GM23338 (cell line): Measurements from ENCODE around the gene OARD1. TPM values are rescaled to one million over a fixed set of nuclear protein-coding genes. Genes with fewer than 3 reads are reported as not detected.

Experiments used
- ATAC-seq: fragments of 200-7000 bp; cut with Tn5 transposase; 3 replicates; pipeline ENCODE4 v1.9.1; 2020
- DNase-seq: peaks from one replicate; pipeline ENCODE4 v3.0.0-alpha.2; 2015; ENCODE audit warnings: low spot score
- H2AFZ ChIP-seq: fragments of 200-600 bp; sonication (generic); 2 replicates; pipeline ENCODE4 v1.8.0; 2016; ENCODE audit warnings: antibody characterized with exemption, mild to moderate bottlenecking, moderate library complexity
- H3F3A ChIP-seq: fragments of 200-600 bp; sonication (generic); replicated peaks from 2 replicates; pipeline ENCODE4 v1.8.0; 2017; ENCODE audit warnings: antibody characterized with exemption, mixed run types, low read depth
- H3K27ac ChIP-seq: fragments of 200-600 bp; sonication (generic); 2 replicates; pipeline ENCODE4 v1.6.1; 2016; ENCODE audit warnings: low read depth
- H3K27me3 ChIP-seq: fragments of 200-600 bp; sonication (generic); 2 replicates; pipeline ENCODE4 v1.8.0; 2016; ENCODE audit warnings: mild to moderate bottlenecking, mixed run types, moderate library complexity; ENCODE audit not compliant: insufficient read depth
- H3K36me3 ChIP-seq: fragments of 200-600 bp; sonication (generic); 2 replicates; pipeline ENCODE4 v1.8.0; 2016; ENCODE audit warnings: mild to moderate bottlenecking; ENCODE audit not compliant: insufficient read depth
- H3K4me1 ChIP-seq: fragments of 200-600 bp; sonication (generic); 2 replicates; pipeline ENCODE4 v1.8.0; 2016; ENCODE audit warnings: mild to moderate bottlenecking, moderate library complexity; ENCODE audit not compliant: insufficient read depth
- H3K4me2 ChIP-seq: fragments of 200-600 bp; sonication (generic); 2 replicates; pipeline ENCODE4 v1.7.1; 2017; ENCODE audit warnings: mixed run types
- H3K4me3 ChIP-seq: fragments of 200-600 bp; sonication (generic); 2 replicates; pipeline ENCODE4 v1.6.1; 2016; ENCODE audit warnings: mixed run types
- H3K79me2 ChIP-seq: fragments of 200-600 bp; sonication (generic); replicated peaks from 2 replicates; pipeline ENCODE4 v1.8.0; 2017; ENCODE audit warnings: mild to moderate bottlenecking; ENCODE audit not compliant: insufficient read depth
- H3K9me2 ChIP-seq: fragments of 200-600 bp; sonication (generic); 2 replicates; pipeline ENCODE4 v1.8.0; 2017; ENCODE audit not compliant: insufficient read depth
- H4K20me1 ChIP-seq: fragments of 200-600 bp; sonication (generic); replicated peaks from 2 replicates; pipeline ENCODE4 v1.8.0; 2017; ENCODE audit warnings: mild to moderate bottlenecking; ENCODE audit not compliant: insufficient read depth
- H3K27ac Mint-ChIP-seq: 2 replicates; pipeline ENCODE4 v1.8.0; 2020; ENCODE audit warnings: inconsistent platforms, mild to moderate bottlenecking, moderate library complexity, mixed read lengths
- H3K27me3 Mint-ChIP-seq: 3 replicates; pipeline ENCODE4 v1.8.0; 2022; ENCODE audit warnings: low read depth, mild to moderate bottlenecking, moderate library complexity, mixed read lengths, inconsistent platforms; ENCODE audit not compliant: insufficient read depth, poor library complexity
- H3K36me3 Mint-ChIP-seq: 3 replicates; pipeline ENCODE4 v1.8.0; 2021; ENCODE audit warnings: low read depth, mild to moderate bottlenecking, inconsistent platforms, moderate library complexity, mixed read lengths
- H3K4me1 Mint-ChIP-seq: 3 replicates; pipeline ENCODE4 v1.8.0; 2020; ENCODE audit warnings: mild to moderate bottlenecking, inconsistent platforms, mixed read lengths
- H3K4me3 Mint-ChIP-seq: 3 replicates; pipeline ENCODE4 v1.8.0; 2021; ENCODE audit warnings: moderate library complexity, mild to moderate bottlenecking, inconsistent platforms, mixed read lengths
- H3K9me3 Mint-ChIP-seq: 3 replicates; pipeline ENCODE4 v1.8.0; 2020; ENCODE audit warnings: moderate library complexity, mild to moderate bottlenecking, inconsistent platforms, mixed read lengths
- CREB1 ChIP-seq: fragments of 250-450 bp; sonication (Bioruptor Pico); IDR thresholded peaks from 2 replicates; pipeline ENCODE4 v1.5.0; 2020; ENCODE audit warnings: low read depth, mild to moderate bottlenecking, moderate library complexity
- EZH2 ChIP-seq: fragments of 200-600 bp; sonication (generic); IDR thresholded peaks from one replicate; pipeline ENCODE4 v1.8.0; 2017; ENCODE audit warnings: antibody characterized with exemption, mild to moderate bottlenecking, low read depth; ENCODE audit not compliant: unreplicated experiment
- JUNB ChIP-seq: IDR thresholded peaks from one replicate; pipeline ENCODE4 v1.6.1; 2016; ENCODE audit warnings: antibody characterized with exemption; ENCODE audit not compliant: unreplicated experiment
- NANOG ChIP-seq: IDR thresholded peaks from 2 replicates; pipeline ENCODE4 v1.6.1; 2016; ENCODE audit warnings: antibody characterized with exemption, borderline replicate concordance
- POLR2AphosphoS5 ChIP-seq: IDR thresholded peaks from 2 replicates; pipeline ENCODE4 v1.6.1; 2016; ENCODE audit warnings: antibody characterized with exemption, low read depth
- REST ChIP-seq: IDR thresholded peaks from one replicate; pipeline ENCODE4 v1.6.1; 2018; ENCODE audit warnings: antibody characterized with exemption; ENCODE audit not compliant: unreplicated experiment
- STAT1 ChIP-seq: IDR thresholded peaks from one replicate; pipeline ENCODE4 v1.6.1; 2016; ENCODE audit warnings: antibody characterized with exemption; ENCODE audit not compliant: unreplicated experiment
- ZNF114 ChIP-seq: fragments of 250-450 bp; sonication (Bioruptor Pico); IDR thresholded peaks from 2 replicates; pipeline ENCODE4 v1.5.0; 2020; ENCODE audit warnings: mild to moderate bottlenecking, moderate library complexity
- ZNF331 ChIP-seq: fragments of 250-450 bp; sonication (Bioruptor Pico); IDR thresholded peaks from 2 replicates; pipeline ENCODE4 v1.5.0; 2020; ENCODE audit warnings: low read depth, mild to moderate bottlenecking, moderate library complexity
- ZNF462 ChIP-seq: fragments of 250-450 bp; sonication (Bioruptor Pico); IDR thresholded peaks from 2 replicates; pipeline ENCODE4 v1.5.0; 2020; ENCODE audit warnings: mild to moderate bottlenecking, moderate library complexity
- polyA plus RNA-seq: library from polyadenylated mRNA; unstranded; fragments of >200 nt; fragmentation: Nextera tagmentation; extraction: Ambion mirVana; gene quantifications from 2 replicates; pipeline ENCODE4 v1.2.1, GENCODE V29; 2016
- total RNA-seq: library from RNA; depleted of rRNA; stranded (reverse); fragments of >200 nt; shearing (Covaris generic); gene quantifications from 2 replicates; pipeline ENCODE4 v1.2.3, GENCODE V29; 2014

OARD1 gene
- total and polyA plus RNA-seq, 2 experiments from 2014 or later = 25.9 to 60.8 TPM

GRCh38 chr6:41054511-41054910, 17.6 kb downstream of the OARD1 start:
- Histone ChIP-seq H3K36me3 (no peaks in the 10 kb centered on the region), H2AFZ (no peak overlapping the region), H3K27me3 (no peaks in the 10 kb centered on the region), H3K4me3 (no peak overlapping the region), H4K20me1 (no peaks in the 10 kb centered on the region), H3K9me2 (no peaks in the 10 kb centered on the region), H3K79me2 (no peaks in the 10 kb centered on the region), H3K4me2 (no peak overlapping the region), H3F3A (no peaks in the 10 kb centered on the region), H3K27ac (no peak overlapping the region), H3K4me1 (peaks cover 12% of the 10 kb centered on the region)
- ATAC-seq = no peak
- no peak overlapping the region for H3K4me3 Mint-ChIP-seq
- H3K27ac Mint-ChIP-seq = no peak overlapping the region
- no peaks in the 10 kb centered on the region for H3K9me3 Mint-ChIP-seq
- TF ChIP-seq STAT1 (no peak), ZNF331 (CRISPR knock-in tag) (no peak), JUNB (no peak), REST (no peak), POLR2AphosphoS5 (no peak), CREB1 (CRISPR knock-in tag) (no peak), NANOG (no peak), ZNF114 (CRISPR knock-in tag) (no peak)
- no peak for DNase-seq
- H3K4me1 Mint-ChIP-seq = peaks cover 28% of the 10 kb centered on the region
- peaks cover 2% of the 10 kb centered on the region for H3K27me3 Mint-ChIP-seq
- H3K36me3 Mint-ChIP-seq = no peaks in the 10 kb centered on the region

GRCh38 chr6:41053041-41053440, 19.1 kb downstream of the OARD1 start, which contains the start of gene APOBEC2:
TSS of gene APOBEC2 (plus strand) at chr6:41053202. CDS start at chr6:41053348, 146 bp downstream.
- H3K4me3 Mint-ChIP-seq = no peak within 1 kb of the TSS
- Histone ChIP-seq H4K20me1 (no peaks in the 10 kb centered on the region), H2AFZ (no peak within 1 kb of the TSS), H3K4me2 (no peak within 1 kb of the TSS), H3F3A (no peaks in the 10 kb centered on the region), H3K4me1 (peaks cover 12% of the 10 kb centered on the region), H3K36me3 (no peaks in the 10 kb centered on the region), H3K9me2 (no peaks in the 10 kb centered on the region), H3K79me2 (no peaks in the 10 kb centered on the region), H3K4me3 (no peak within 1 kb of the TSS), H3K27me3 (no peaks in the 10 kb centered on the region), H3K27ac (no peak within 1 kb of the TSS)
- peaks cover 19% of the 10 kb centered on the region for H3K4me1 Mint-ChIP-seq
- TF ChIP-seq EZH2 = no peak
- no peak for TF ChIP-seq POLR2AphosphoS5
- TF ChIP-seq ZNF114 (CRISPR knock-in tag) = no peak
- no peak for TF ChIP-seq ZNF462
- no peak for TF ChIP-seq STAT1
- no peak for TF ChIP-seq ZNF331 (CRISPR knock-in tag)
- H3K36me3 Mint-ChIP-seq = no peaks in the 10 kb centered on the region
- peaks cover 2% of the 10 kb centered on the region for H3K27me3 Mint-ChIP-seq
- no peak within 1 kb of the TSS for H3K27ac Mint-ChIP-seq
- DNase-seq (no peak), ATAC-seq (peak; percentile 43)
- no peaks in the 10 kb centered on the region for H3K9me3 Mint-ChIP-seq
